Neuron (in vitro differentiated cells): ENCODE data around the gene IST1.

Experiments used
- H2AFZ ChIP-seq: one replicate; pipeline ENCODE4 v1.6.1; 2013; ENCODE audit warnings: low read depth, mild to moderate bottlenecking, inconsistent platforms, low read length, moderate library complexity
- H3K27me3 ChIP-seq: one replicate; pipeline ENCODE4 v1.6.1; 2013; ENCODE audit warnings: low read length; ENCODE audit not compliant: insufficient read depth
- H3K36me3 ChIP-seq: one replicate; pipeline ENCODE4 v1.6.1; 2013; ENCODE audit warnings: low read length; ENCODE audit not compliant: insufficient read depth
- H3K4me1 ChIP-seq: one replicate; pipeline ENCODE4 v1.6.1; 2013; ENCODE audit warnings: low read length; ENCODE audit not compliant: insufficient read depth
- H3K4me3 ChIP-seq: 2 replicates; pipeline ENCODE4 v1.5.1; 2013; ENCODE audit warnings: mild to moderate bottlenecking, low read length, moderate library complexity
- H3K9me3 ChIP-seq: one replicate; pipeline ENCODE4 v1.6.1; 2013; ENCODE audit warnings: low read length

Gene IST1

DNA sequence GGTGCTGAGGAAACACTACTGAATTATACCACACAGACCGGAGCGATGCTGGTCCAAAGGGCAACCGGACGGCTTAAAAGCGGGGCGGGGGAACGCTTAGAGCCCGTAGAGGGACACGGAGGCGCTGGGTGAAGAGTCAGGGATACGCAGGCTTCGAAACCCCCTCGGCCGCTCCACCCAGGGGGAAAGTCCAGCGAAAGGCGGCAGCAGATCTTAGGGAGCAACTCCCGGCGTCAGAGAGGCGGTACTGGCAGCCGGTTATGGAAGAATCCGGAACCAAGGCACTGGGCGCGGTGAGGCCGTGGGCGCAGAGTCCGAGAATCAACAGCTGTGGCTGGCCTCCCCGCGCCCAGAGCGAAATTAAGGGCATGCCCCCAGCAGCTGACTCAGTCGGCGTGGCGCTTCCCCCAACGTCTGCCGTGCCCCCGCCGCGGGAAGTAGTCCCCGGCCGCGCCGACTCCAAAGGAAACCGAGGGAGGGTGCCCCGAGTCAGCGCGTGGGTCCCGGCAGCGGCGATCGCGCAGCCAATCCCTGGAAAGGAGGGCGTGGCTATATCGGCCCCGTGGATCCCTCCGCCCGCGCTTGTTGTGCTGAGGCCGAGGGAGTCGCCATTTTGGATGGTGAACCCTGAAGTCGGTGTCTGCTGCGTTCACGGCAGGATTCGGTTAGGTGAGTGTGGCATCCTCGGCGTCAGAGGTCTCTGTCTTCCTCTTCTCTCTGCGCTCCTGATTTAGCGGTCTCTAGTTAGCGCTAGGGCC, at the start of gene IST1:
TSS of gene IST1 (plus strand) at position 611 of the 758 bp plus-strand sequence. CDS start 20,110 bp downstream, outside the sequence.
- peaks cover 13% of the 10 kb centered on the region for H3K4me1 ChIP-seq
- H2AFZ ChIP-seq: peak within 1 kb of the TSS; percentile 86
- peak within 1 kb of the TSS; percentile 69 for H3K4me3 ChIP-seq
- H3K27me3 ChIP-seq: no peaks in the 10 kb centered on the region
- no peaks in the 10 kb centered on the region for H3K9me3 ChIP-seq
- H3K36me3 ChIP-seq: peaks cover 13% of the 10 kb centered on the region

DNA sequence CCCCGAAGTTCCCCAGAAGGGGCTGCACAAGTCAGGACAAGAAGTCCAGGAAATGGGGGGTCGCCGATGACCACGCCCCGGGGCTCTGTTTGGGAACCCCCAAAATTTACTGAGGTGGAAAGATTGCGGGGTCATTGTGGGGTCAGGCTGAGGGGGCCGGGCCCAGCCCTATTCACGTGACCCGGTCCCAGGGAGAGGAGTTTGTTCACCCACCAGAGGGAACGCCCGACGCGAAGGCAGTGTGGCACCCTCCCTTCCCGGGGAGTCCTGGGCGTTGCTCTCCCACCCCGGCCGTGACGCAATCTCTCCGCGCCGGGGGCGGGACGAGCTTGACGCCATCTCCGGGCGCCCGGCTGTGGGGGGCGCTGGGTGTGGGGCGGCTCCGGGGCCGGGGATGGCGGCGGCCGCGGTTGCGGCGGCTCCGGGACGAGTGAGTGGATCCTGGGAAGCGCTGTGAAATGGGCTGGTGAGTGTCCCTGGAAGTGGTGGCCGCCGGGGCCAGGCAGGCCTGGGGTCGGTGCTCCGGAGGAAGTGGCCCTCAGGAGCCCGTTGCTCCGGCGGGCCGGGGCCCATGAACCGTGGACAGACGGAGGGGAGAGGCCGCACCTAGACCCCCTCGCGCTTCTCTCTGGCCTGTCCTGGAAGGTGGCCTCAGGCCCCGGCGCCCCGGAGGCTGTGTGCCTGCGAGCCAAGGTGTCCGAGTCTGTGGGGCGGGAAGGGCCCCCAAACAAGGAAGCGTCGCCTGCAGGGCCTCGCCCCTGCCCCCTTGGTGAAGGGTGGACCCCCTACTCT, 49.5 kb upstream of the IST1 start, which contains the start of gene ATXN1L:
TSS of gene ATXN1L (plus strand) at position 338 of the 792 bp plus-strand sequence. CDS start 3,765 bp downstream, outside the sequence.
- Histone ChIP-seq H2AFZ (peak within 1 kb of the TSS; percentile 95), H3K27me3 (no peaks in the 10 kb centered on the region), H3K36me3 (peaks cover 32% of the 10 kb centered on the region), H3K4me1 (peaks cover 17% of the 10 kb centered on the region), H3K4me3 (peak within 1 kb of the TSS; percentile 80), H3K9me3 (no peaks in the 10 kb centered on the region)

DNA sequence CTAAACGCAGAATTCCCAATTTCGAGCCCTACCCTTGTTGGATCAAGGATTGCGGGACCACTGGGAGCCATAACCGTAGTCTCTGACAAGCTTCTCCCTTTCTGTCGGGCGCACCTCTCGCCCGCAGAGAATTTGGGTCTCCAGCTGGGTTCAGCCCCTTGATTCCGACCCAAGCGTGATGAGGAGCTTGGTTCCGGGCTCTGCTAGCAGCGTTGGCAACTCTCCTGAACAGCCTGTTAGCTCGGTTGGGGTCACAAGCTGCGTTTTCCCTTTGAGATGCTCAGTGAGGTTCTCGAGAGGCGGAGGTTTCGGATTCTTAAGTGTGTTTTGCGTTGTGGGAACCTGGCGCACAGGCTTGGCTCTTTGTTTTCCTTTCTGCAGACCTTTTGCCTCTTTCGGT, 48.9 kb upstream of the IST1 start:
- Histone ChIP-seq H3K9me3 (no peaks in the 10 kb centered on the region), H3K4me1 (peaks cover 17% of the 10 kb centered on the region), H3K4me3 (peak overlapping the region; percentile 80), H3K36me3 (peaks cover 38% of the 10 kb centered on the region), H2AFZ (peak overlapping the region; percentile 95), H3K27me3 (no peaks in the 10 kb centered on the region)

DNA sequence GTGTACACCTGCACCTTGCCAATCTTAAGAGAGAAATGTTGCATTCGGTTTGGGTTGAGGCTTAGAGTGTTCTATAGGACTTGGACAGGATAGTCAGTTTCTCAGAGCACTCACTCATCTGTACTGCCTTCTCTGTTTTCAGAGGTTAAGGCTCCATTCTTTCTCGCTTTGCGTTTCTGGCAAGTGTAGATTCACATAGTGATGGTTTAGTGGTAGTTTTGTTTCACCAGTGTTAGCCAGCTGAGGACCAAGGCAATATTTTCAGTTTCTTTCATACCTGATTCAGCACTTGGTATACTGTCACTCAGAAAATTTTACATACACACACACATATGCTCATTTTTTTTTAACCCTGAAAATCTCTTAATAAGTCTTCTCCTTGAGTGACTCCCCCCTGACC, 48.2 kb upstream of the IST1 start:
- no peak overlapping the region for H2AFZ ChIP-seq
- no peaks in the 10 kb centered on the region for H3K9me3 ChIP-seq

DNA sequence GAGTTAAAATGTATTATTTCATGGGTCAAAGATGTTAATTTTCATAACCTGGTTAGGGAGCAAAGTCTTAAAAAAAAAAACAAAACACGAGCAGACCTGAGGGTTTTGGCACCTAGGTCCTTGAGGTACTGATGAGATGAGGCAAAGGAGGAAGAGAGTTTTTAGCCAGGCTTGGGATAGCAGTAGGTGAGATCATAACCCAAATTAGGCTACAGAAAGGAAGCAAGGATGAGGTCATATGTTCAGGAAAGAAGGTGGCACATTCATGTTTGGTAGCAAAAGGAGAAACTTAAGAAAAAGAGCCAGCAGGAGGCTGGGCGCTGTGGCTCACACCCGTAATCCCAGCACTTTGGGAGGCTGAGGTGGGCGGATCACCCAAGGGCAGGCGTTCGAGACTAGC, 46.7 kb upstream of the IST1 start:
- H3K9me3 ChIP-seq: no peaks in the 10 kb centered on the region
- H3K36me3 ChIP-seq: peaks cover 55% of the 10 kb centered on the region
- H3K4me3 ChIP-seq: no peak overlapping the region
- peaks cover 17% of the 10 kb centered on the region for H3K4me1 ChIP-seq
- no peak overlapping the region for H2AFZ ChIP-seq
- H3K27me3 ChIP-seq: no peaks in the 10 kb centered on the region

More for the DNA sequence above, 48.2 kb upstream of the IST1 start:
- peaks cover 43% of the 10 kb centered on the region for H3K36me3 ChIP-seq
- peak overlapping the region; percentile 80 for H3K4me3 ChIP-seq
- peaks cover 17% of the 10 kb centered on the region for H3K4me1 ChIP-seq
- no peaks in the 10 kb centered on the region for H3K27me3 ChIP-seq

DNA sequence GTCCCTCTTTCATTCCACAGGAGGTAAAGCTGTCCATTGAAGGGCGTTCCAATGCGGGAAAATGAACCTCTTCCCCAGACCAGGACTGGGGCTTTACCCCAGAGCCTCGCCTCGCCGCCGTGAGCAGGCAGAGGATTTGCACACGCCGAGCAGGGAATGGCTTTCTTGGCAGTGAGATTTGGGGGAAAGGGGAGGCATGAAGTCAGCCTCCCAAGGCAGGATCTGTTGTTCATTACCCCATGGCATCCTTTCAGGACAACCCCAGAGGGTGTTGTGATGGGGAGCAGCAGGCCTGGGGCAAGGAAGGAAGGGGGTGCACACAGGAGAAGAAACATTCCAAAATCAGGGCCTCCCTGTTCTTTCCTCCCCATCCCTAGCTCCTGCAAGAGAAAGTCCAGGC, 43.6 kb upstream of the IST1 start:
- Histone ChIP-seq H3K27me3 (no peaks in the 10 kb centered on the region), H3K4me1 (peaks cover 11% of the 10 kb centered on the region), H3K36me3 (peaks cover 81% of the 10 kb centered on the region), H3K9me3 (no peaks in the 10 kb centered on the region), H3K4me3 (no peak overlapping the region), H2AFZ (no peak overlapping the region)

DNA sequence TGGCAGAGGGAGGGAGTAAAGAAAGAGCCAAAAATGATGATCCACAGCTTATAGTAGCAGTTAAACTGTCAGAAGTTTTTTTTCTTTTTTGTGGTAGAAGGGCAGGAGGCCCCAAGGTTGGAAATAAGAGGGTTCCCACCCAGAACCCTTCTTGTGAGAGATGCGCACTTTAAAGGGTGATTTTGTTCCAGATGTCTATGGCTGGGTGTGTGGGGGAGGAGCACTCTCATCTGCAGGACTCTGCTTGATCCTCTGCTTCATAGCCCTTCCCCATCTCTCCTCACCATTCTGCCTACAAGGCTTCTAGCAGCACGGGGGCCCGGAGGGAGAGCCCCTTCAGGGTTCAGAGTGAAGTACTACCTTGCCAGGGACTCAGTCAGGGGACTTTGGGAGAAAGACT, 43.2 kb upstream of the IST1 start:
- no peaks in the 10 kb centered on the region for H3K27me3 ChIP-seq
- H3K36me3 ChIP-seq: peaks cover 81% of the 10 kb centered on the region
- H3K4me3 ChIP-seq: no peak overlapping the region
- no peak overlapping the region for H2AFZ ChIP-seq
- H3K4me1 ChIP-seq: peaks cover 7% of the 10 kb centered on the region
- no peaks in the 10 kb centered on the region for H3K9me3 ChIP-seq

DNA sequence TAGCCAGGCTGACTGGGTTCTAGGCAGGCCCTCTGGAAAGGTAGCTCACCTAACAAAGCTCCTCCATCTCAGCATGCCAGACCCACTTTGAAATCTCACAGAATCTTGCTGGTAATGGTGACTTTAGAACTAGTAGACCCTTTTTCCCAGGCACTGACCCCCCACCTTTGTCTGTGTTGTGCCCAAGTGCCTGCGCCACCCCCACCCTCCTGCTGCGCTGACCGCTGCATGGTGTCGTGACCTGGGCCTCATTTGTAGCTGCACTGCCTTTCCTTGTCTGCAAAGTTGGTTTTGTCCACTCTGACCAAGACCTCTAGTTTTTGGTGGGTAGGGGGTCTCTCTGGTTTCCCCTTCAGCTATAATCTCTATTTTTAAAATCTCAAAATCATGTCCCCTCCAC, 42.8 kb upstream of the IST1 start:
- Histone ChIP-seq H3K9me3 (no peaks in the 10 kb centered on the region), H3K36me3 (peaks cover 81% of the 10 kb centered on the region), H3K4me1 (peaks cover 3% of the 10 kb centered on the region), H3K27me3 (no peaks in the 10 kb centered on the region), H2AFZ (no peak overlapping the region), H3K4me3 (no peak overlapping the region)

DNA sequence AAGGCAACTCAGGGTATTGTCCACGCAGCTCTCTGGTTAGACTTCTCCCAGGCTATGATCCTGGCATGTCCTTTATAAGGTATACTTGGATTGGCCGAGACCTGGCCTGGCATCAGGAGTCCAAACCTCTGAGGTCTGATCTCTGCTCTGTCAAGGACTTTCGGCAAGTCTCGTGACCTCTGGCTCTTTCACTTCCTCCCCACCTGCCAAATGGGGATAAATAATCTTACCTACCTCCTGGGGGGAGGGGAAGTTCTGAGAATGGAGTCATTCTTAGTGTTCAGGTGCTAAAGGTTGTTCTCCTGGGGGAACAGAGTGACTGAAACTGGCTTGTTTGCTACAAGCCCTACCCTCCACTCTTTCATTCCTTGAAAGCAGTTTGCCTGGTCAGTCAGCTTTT, 41.9 kb upstream of the IST1 start:
- Histone ChIP-seq H3K27me3 (no peaks in the 10 kb centered on the region), H3K4me1 (no peaks in the 10 kb centered on the region), H2AFZ (no peak overlapping the region), H3K36me3 (peaks cover 77% of the 10 kb centered on the region), H3K9me3 (no peaks in the 10 kb centered on the region), H3K4me3 (no peak overlapping the region)

DNA sequence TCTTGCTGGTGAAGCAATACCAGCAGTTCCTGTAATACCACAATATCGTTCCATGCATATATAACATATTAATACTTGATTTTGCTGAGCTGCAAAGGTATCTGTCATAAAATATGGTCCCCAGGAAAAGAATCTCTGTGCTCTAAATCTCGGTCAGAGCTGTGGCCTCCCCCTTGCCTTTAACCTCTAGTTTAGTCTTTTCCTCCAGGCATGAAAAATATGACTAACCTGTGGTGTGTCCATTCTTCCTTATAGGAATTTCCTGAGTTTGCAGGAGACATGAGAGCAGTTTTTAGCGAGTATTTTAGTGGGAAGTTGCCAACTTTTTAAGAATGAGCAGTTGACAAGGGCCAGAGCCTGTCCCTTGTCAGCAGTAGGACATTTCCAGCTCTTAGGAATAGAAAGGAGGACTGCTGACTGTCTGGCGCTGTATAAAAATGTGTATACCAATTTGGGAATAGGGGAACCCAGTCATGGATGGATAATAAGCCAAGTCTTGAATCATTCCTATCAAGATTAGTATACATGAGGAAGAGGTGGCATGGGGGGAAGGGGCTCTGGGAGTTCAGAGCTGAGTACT, 40.9 kb upstream of the IST1 start:
- Histone ChIP-seq H2AFZ (no peak overlapping the region), H3K9me3 (no peaks in the 10 kb centered on the region), H3K4me1 (no peaks in the 10 kb centered on the region), H3K4me3 (no peak overlapping the region), H3K27me3 (no peaks in the 10 kb centered on the region), H3K36me3 (peaks cover 75% of the 10 kb centered on the region)

DNA sequence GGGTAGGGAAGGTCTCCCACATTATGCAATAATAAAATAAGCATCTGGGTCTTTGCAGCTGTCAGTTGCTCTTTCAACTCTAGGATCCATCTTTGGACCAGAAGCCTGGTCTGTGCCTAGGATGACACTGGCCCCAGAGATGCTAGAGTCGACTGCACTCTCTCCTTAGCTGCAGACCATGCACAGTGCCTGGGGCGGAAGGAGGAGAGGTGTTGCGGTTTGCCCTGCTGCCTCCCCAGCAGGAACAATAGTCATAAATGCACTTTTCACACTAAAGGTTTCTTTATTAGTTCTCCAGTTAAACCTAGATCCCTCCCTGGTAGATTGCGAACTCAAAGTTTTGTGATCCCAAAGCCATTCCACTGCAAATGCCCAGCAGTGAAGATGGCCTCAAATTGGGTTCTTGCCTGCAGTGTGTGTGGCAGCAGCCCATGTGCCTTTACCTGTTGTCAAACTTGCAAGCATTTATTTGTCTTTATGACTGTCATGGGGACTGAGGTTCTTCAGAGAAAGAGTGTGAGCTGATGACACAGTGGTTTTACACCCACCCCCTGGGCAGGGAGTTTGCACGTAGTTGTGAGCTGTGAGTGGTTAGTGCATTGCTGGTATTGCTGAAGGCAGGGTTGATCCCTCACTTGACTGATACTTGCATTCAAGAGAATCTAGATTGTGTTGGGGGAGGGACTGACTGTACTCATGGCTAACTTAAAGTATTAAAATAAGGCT, 39.2 kb upstream of the IST1 start:
- H2AFZ ChIP-seq: no peak overlapping the region
- no peaks in the 10 kb centered on the region for H3K9me3 ChIP-seq
- peaks cover 71% of the 10 kb centered on the region for H3K36me3 ChIP-seq
- no peaks in the 10 kb centered on the region for H3K27me3 ChIP-seq
- no peak overlapping the region for H3K4me3 ChIP-seq
- H3K4me1 ChIP-seq: no peaks in the 10 kb centered on the region

DNA sequence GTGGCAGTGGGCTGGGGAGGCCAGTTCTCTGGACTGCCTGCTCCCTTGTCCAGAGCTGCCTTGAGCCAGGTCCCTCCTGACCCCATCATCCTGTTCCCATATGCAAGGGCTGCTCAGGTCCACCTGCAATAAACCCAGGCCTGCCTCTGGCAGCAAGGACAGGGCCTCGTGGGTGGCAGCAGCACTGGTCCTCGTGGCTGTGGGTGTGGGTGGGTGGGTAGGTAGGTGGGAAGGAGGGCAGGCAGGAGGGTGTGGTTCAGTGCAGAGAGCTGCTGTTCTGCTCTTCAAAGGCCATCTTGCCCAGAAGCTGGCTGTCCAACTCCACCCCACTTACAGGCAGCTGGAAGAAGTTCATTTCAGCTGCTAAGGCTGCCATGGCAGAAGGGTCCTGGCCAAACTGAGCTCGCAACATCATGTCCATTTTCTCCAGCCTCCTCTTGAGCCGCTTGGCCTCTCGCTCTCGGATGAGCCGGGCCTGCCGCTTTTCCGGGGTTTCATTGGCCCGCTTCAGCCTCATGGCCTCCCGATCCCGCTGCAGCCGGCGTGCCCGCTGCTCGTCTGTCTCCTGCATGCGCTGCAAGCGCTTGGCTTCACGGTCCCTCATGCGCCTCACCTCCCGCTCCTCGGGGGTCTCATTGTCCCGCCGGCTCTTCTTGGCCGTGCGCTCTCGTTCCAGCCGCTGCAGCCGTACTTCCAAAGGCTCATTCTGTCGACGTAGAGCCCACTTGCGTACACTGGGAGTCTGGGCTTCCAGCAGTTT, 35.4 kb upstream of the IST1 start:
- Histone ChIP-seq H3K4me3 (no peak overlapping the region), H3K4me1 (no peaks in the 10 kb centered on the region), H3K36me3 (peaks cover 70% of the 10 kb centered on the region), H2AFZ (no peak overlapping the region), H3K27me3 (no peaks in the 10 kb centered on the region), H3K9me3 (no peaks in the 10 kb centered on the region)
